Skeletal muscle tissue (tissue), 4 donors: ENCODE measurements around the gene RPS19. TPM values are rescaled to one million over a fixed set of nuclear protein-coding genes. Genes with fewer than 3 reads are reported as not detected.
A peak's percentile ranks its signal among the peaks of the same experiment; 100 is the strongest.

Experiments used
- H3K27ac ChIP-seq: one replicate; pipeline ENCODE4 v1.7.0; 2013; ENCODE audit warnings: mild to moderate bottlenecking, low read depth, low read length, inconsistent platforms
- H3K27me3 ChIP-seq, 3 donors: one replicate each; pipeline ENCODE4 v1.7.0; 2013; ENCODE audit warnings: low read length in 3 of 3; ENCODE audit not compliant: control insufficient read depth in 3 of 3, insufficient read depth in 3 of 3
- H3K36me3 ChIP-seq, 3 donors: one replicate each; pipeline ENCODE4 v1.7.0; 2013; ENCODE audit warnings: low read length in 3 of 3; ENCODE audit not compliant: control insufficient read depth in 3 of 3, insufficient read depth in 3 of 3
- H3K4me1 ChIP-seq, 3 donors: one replicate each; pipeline ENCODE4 v1.7.0; 2013; ENCODE audit warnings: low read length in 3 of 3, mild to moderate bottlenecking in 3 of 3; ENCODE audit not compliant: control insufficient read depth in 3 of 3, insufficient read depth in 3 of 3
- H3K4me3 ChIP-seq, 3 donors: one replicate each; pipeline ENCODE4 v1.7.0; 2013; ENCODE audit warnings: low read length in 3 of 3
- H3K9ac ChIP-seq, 3 donors: one replicate each; pipeline ENCODE4 v1.7.0; 2013; ENCODE audit warnings: low read length in 3 of 3, mild to moderate bottlenecking in 3 of 3, moderate library complexity in 2 of 3, low read depth in 1 of 3
- H3K9me3 ChIP-seq, 3 donors: one replicate each; pipeline ENCODE4 v1.7.0; 2013; ENCODE audit warnings: low read length in 3 of 3; ENCODE audit not compliant: control insufficient read depth in 3 of 3
- total RNA-seq: library from RNA; depleted of rRNA; stranded (reverse); fragments of >200 nt; gene quantifications from one replicate; pipeline ENCODE4 v1.2.3, GENCODE V29; 2014
- donor health status: Osteomylitis.

RPS19 gene
- total RNA-seq, 1 donor from 2014 or later: 455 TPM

- Histone ChIP-seq H3K4me1 (peaks cover 0 to 7% (median under 1%) of the 10 kb centered on the region in 3 donors), H3K27me3 (peaks cover 0 to 7% (median 0%) of the 10 kb centered on the region in 3 donors), H3K36me3 (peaks cover 0 to 2% (median 0%) of the 10 kb centered on the region in 3 donors), H3K9ac (no peak within 1 kb of the TSS), H3K9me3 (no peaks in the 10 kb centered on the region), H3K27ac (no peak within 1 kb of the TSS), H3K4me3 (no peak within 1 kb of the TSS)
Observed at GRCh38 chr19:41876847-41877832, 17.1 kb downstream of the RPS19 start, which contains the start of gene CD79A. Gene CD79A, plus strand, starts transcription at chr19:41877279. Its CDS starts 26 bp downstream, at chr19:41877305.

DNA sequence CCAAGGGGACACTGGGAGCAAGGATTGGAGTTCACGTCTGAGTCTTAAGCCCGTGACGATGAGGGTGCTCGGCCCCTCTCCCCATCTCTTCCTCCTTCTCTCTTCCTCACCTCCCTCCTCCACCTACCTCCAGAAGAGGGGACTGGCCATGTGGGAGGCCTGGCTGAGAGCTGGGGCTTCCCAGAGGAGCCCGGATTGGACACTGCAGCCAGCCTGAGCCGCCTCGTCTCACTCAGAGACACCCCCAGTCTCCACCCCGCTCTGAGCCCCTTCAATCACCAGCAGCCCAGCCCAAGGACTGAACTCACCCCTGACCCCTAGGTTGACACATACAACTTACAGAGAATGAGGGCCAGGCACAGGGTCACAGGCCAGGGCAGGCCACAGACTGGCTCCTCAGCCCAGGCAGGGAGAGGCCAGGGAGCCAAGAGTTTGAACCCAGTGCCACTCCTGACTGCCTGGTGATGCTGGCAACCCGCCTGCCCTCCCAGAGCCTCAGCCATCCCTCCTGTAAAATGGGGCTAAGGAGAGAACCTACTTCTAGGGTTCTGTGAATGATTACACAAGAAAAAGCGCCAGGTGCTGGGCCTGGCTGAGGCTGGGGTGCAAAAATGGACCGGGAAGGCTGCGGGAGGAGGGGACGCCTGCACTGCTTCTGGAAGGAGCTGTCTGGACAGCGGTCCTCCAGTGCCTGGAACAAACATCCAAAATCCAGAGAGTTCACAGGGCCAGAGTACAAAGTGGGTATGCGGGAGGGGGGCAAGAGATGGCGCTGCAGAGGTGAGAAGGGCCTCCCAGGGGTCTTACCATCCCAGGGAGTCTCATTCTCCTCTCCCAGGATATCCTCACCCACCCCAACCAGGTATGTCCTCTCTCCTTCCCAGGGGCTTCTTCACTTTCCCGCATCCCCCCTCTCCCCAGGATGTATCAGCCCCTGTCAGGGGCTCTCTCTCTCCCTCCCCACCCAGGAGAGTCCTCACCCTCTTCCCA is 18.2 kb downstream of the RPS19 start:
- no peak overlapping the region for H3K4me3 ChIP-seq
- H3K4me1 ChIP-seq: peaks cover 6 to 13% (median 6%) of the 10 kb centered on the region in 3 donors
- H3K9ac ChIP-seq: no peak overlapping the region
- no peaks in the 10 kb centered on the region for H3K36me3 ChIP-seq
- H3K27me3 ChIP-seq: peaks cover 0 to 7% (median 0%) of the 10 kb centered on the region in 3 donors
- no peaks in the 10 kb centered on the region for H3K9me3 ChIP-seq
- H3K27ac ChIP-seq: no peak overlapping the region

DNA sequence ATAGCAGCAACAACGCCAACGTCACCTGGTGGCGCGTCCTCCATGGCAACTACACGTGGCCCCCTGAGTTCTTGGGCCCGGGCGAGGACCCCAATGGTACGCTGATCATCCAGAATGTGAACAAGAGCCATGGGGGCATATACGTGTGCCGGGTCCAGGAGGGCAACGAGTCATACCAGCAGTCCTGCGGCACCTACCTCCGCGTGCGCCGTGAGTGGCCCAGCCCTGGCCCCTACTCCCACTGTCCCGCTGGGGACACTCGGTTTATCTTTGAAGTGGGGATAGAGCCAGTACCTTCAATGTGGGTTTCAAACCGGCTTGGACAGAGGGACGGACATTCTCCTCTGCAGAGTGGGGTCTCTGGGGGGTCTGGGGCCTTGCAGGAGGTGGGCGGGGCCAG is 19.0 kb downstream of the RPS19 start:
- peaks cover 10 to 18% (median 10%) of the 10 kb centered on the region in 3 donors for H3K4me1 ChIP-seq
- H3K27ac ChIP-seq: no peak overlapping the region
- H3K27me3 ChIP-seq: peaks cover 0 to 7% (median 0%) of the 10 kb centered on the region in 3 donors
- no peak overlapping the region for H3K4me3 ChIP-seq
- no peaks in the 10 kb centered on the region for H3K36me3 ChIP-seq
- H3K9ac ChIP-seq: no peak overlapping the region
- H3K9me3 ChIP-seq: no peaks in the 10 kb centered on the region

- no peak overlapping the region for H3K9ac ChIP-seq
- H3K27ac ChIP-seq: no peak overlapping the region
- H3K27me3 ChIP-seq: peaks cover 0 to 7% (median 0%) of the 10 kb centered on the region in 3 donors
- peaks cover 14 to 24% (median 15%) of the 10 kb centered on the region in 3 donors for H3K4me1 ChIP-seq
- H3K4me3 ChIP-seq: no peak overlapping the region
- H3K9me3 ChIP-seq: no peaks in the 10 kb centered on the region
- no peaks in the 10 kb centered on the region for H3K36me3 ChIP-seq
Observed at GRCh38 chr19:41879670-41880328, 19.7 kb downstream of the RPS19 start.

DNA sequence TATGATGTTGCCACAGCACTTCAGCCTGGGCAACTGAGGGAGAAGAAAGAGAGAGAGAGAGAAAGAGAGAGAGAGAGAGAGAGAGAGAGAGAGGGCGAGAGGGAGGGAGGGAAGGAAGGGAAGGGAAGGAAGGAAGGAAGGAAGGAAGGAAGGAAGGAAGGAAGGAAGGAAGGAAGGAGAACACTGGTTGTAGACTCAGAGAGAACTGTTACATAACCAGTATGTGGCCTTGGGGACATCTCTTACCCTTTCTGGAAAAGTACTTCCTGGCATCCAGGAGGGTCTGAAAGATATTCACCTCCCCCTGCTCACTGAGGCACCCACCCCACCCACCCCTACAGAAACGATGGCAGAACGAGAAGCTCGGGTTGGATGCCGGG is 20.3 kb downstream of the RPS19 start:
- H3K27ac ChIP-seq: no peak overlapping the region

DNA sequence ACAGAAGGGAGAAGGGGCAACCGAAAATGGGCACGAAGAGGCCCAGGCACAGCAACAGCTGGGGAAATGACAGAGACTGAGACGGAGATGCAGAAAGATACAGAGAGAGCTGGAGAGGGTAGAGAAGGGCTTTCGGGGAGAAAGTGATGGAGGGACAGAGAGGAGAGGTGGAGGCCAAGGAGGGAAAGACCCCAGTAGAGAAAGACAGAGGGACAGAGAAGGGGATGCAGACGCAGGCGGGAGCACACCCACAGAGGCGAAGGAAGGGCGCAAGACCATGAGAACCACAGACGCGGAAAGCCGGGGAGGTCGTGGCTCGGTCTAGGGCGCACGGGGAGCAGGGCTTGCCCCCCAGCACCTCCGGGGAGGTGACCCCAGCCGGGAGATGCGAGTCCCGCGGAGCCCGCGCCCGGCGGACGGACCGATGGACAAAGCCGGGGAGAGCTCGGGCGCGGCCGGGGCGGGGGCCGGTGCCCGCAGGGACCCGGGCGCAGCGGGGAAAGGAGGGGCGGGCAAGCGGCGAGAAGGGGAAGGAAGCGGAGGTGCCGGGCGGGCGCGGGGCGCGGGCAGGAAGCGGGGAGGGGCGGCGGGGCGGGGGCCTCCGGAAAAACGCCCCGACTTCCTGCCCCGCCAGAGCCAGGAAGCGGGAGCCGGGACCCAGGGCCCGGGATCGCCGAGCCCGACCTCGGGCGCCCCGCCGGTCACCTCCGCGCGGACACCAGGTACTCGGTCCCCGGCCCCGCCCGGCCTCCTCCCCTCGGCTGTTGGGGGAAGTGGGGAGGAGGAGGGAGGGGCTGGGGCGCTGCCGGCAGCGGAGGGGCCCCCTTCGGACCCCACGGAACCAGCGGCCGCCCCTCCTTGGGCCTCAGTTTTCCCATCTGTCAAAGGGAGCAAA is 22.8 kb downstream of the RPS19 start, which contains the start of gene ARHGEF1:
ARHGEF1 (plus strand) TSS at position 617 of the 895 bp plus-strand sequence. CDS start 4,899 bp downstream, outside the sequence.
- Histone ChIP-seq H3K27me3 (peaks cover 0 to 5% (median 0%) of the 10 kb centered on the region in 3 donors), H3K36me3 (no peaks in the 10 kb centered on the region), H3K9me3 (no peaks in the 10 kb centered on the region), H3K4me1 (peaks cover 17 to 31% (median 26%) of the 10 kb centered on the region in 3 donors), H3K4me3 (peak within 1 kb of the TSS; percentile 96 to 98 (median 96)), H3K9ac (peak within 1 kb of the TSS; percentile 71 to 82 (median 75)), H3K27ac (peak within 1 kb of the TSS; percentile 73)

More for the DNA sequence above, 20.3 kb downstream of the RPS19 start:
- H3K9me3 ChIP-seq: no peaks in the 10 kb centered on the region
- H3K4me1 ChIP-seq: peaks cover 17 to 28% (median 19%) of the 10 kb centered on the region in 3 donors
- H3K27me3 ChIP-seq: peaks cover 0 to 7% (median 0%) of the 10 kb centered on the region in 3 donors
- no peaks in the 10 kb centered on the region for H3K36me3 ChIP-seq
- H3K4me3 ChIP-seq: no peak overlapping the region
- no peak overlapping the region for H3K9ac ChIP-seq

DNA sequence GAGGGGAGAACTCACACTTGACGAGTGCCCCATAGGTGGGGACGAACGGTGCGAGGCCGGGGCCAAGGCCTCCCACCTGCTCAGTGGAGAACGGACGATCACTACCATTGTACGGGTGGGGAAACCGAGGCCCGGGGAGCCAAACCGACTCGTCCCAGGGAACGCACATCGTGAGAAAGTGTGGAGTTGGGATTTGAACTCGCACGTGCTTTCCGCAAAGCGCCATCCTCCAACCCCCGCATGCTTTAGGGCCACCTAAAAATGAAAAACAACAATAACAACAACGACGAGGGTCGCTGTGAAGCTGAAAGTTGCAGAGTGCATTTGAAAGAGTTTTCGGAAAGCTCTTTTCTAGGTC is 23.4 kb downstream of the RPS19 start:
- H3K27me3 ChIP-seq: no peaks in the 10 kb centered on the region
- H3K9ac ChIP-seq: peak overlapping the region; percentile 71 to 82 (median 75)
- H3K27ac ChIP-seq: peak overlapping the region; percentile 73
- peak overlapping the region; percentile 96 to 98 (median 96) for H3K4me3 ChIP-seq
- no peaks in the 10 kb centered on the region for H3K9me3 ChIP-seq
- peaks cover 17 to 31% (median 26%) of the 10 kb centered on the region in 3 donors for H3K4me1 ChIP-seq
- peaks cover 0 to 3% (median 0%) of the 10 kb centered on the region in 3 donors for H3K36me3 ChIP-seq

- Histone ChIP-seq H3K4me3 (peak overlapping the region; percentile 96 to 98 (median 96)), H3K9me3 (no peaks in the 10 kb centered on the region), H3K27me3 (no peaks in the 10 kb centered on the region), H3K36me3 (peaks cover 0 to 6% (median 2%) of the 10 kb centered on the region in 3 donors), H3K9ac (peak overlapping the region; percentile 75 to 88 (median 83)), H3K27ac (peak overlapping the region; percentile 73), H3K4me1 (peaks cover 17 to 31% (median 26%) of the 10 kb centered on the region in 3 donors)
Observed at GRCh38 chr19:41883821-41884733, 24.0 kb downstream of the RPS19 start.
